Measurements from ENCODE around the gene ARHGEF18.

DNA sequence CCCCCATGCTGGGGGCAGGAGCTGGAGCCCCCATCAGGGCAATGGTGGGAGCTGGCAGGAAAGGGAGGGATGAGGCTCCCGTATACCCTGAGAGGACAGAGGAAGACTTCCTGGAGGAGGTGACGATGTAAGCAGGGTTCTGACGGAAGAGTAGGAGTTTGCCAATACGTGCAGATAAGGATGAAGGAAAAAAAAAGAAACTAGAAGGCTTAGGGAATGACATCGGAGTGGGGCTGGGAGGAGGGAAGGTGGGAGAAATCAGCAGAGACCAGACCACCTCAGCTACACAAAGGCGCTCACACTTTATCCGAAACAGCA lies 32.3 kb downstream of the ARHGEF18 start:
- TF ChIP-seq, protein P1, sequence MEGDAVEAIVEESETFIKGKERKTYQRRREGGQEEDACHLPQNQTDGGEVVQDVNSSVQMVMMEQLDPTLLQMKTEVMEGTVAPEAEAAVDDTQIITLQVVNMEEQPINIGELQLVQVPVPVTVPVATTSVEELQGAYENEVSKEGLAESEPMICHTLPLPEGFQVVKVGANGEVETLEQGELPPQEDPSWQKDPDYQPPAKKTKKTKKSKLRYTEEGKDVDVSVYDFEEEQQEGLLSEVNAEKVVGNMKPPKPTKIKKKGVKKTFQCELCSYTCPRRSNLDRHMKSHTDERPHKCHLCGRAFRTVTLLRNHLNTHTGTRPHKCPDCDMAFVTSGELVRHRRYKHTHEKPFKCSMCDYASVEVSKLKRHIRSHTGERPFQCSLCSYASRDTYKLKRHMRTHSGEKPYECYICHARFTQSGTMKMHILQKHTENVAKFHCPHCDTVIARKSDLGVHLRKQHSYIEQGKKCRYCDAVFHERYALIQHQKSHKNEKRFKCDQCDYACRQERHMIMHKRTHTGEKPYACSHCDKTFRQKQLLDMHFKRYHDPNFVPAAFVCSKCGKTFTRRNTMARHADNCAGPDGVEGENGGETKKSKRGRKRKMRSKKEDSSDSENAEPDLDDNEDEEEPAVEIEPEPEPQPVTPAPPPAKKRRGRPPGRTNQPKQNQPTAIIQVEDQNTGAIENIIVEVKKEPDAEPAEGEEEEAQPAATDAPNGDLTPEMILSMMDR (IDR thresholded peaks at IDR 0.05; ENCODE audit: insufficient read depth, low read depth, low read length): no peak
- TF ChIP-seq EZH2 (IDR thresholded peaks at IDR 0.05; ENCODE audit: insufficient read depth, low read length): no peak
